GM19239 (cell line): ENCODE results near the gene RCC2.
"Not testable (repeated sequence)": the region's sequence is repeated elsewhere in the genome, so short reads cannot be mapped to it uniquely, and the experiment has no call there.

Experiments
- DNase-seq: peaks from one replicate; pipeline ENCODE4 v3.0.0; 2011; ENCODE audit warnings: low spot score; ENCODE audit not compliant: insufficient read length
- FAIRE-seq: peaks from 2 replicates; lab custom pipeline; 2011; peaks lifted over from hg19 to GRCh38; lab: Jason Lieb, UNC

RCC2 gene

DNA sequence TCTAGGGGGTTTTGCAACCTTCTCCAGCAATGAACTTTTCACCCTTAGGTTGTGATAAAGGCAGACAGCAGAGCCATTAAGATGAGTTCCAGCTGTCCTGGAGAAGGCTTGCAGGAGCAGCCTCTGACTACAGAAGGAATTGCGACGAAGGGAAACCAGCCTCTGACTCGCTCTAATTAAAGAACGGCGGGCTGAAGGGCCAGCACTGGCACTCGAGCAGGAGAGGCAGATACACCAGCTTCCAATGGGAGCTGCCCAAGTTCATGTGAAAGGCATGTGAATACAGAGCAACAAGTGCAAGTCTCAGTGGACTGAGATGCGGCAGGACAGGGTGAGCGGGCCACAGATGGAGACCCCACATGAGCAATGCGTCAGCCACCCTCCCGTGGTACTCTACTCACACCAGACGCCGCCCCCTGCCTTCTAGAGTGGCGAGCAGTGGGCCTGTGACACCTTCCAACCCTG, 15.7 kb downstream of the RCC2 start:
- no peak for FAIRE-seq
- no peak for DNase-seq

GRCh38 chr1:17422461-17422860, 17.0 kb downstream of the RCC2 start:
- FAIRE-seq (no peak), DNase-seq (no peak)

DNA sequence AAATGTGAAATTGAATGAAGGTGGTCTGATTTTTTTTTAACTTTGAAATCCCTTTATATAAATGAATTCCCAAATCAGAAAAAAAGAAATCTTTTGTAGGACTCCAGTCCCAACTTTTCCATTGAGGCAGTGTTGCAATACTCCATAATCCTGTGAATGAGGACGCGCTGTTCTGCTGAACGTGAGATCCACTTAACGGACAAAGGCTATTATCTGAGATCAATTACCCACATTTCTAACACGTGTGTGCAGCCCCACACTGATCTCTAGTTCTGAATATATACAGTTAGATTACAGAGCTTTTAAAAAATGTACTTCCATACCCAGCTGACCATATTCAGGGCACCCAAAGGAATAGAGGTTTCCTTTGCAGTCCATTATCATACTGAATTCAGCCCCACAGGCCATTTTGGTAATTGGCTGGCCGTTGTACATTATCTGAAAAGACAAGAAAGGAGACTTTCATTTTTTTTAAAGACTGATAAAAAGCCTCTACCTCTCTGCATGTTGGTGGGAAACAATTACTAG, 19.0 kb downstream of the RCC2 start:
- DNase-seq (no peak), FAIRE-seq (no peak)

- FAIRE-seq (peak; percentile 45), DNase-seq (peak; percentile 78)
Measured at GRCh38 chr1:17419626-17420328, 19.7 kb downstream of the RCC2 start.

DNA sequence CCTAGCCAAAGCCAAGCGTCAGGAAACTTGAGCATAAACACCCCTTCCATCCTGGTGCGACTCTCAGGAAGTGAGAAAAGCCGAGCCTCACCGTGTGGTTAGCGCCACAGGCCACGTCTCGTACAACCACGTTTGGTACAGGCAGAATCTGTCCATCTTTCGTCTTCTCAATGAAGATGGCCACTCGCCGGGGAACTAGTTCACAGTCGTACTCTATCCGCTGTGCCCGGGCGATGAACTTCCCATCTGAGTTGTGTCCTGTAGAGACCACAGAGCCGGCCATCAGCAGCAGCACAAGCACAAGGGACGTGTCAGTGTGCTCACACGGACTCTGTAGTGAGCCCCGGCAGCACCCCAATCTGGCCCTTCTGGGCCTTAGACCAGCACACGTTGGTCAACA, 23.1 kb downstream of the RCC2 start:
- DNase-seq, result no peak
- no peak for FAIRE-seq

DNA sequence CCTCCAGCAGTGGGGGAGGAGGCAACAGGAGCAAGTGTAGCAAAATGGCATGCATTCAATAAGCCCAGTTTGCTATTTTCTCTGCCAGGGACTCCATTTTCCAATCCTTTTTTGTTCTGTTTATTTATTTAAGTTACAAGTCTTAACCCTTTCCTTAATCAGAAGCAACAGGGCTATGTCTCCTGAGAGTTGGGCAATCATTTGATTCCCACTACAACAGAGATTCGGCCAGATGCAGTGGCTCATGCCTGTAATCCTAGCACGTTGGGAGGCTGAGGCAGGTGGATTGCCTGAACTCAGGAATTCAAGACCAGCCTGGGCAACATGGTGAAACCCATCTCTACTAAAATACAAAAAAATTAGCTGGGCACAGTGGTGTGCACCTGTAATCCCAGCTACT, 25.5 kb downstream of the RCC2 start:
- FAIRE-seq, result no peak
- no peak for DNase-seq

DNA sequence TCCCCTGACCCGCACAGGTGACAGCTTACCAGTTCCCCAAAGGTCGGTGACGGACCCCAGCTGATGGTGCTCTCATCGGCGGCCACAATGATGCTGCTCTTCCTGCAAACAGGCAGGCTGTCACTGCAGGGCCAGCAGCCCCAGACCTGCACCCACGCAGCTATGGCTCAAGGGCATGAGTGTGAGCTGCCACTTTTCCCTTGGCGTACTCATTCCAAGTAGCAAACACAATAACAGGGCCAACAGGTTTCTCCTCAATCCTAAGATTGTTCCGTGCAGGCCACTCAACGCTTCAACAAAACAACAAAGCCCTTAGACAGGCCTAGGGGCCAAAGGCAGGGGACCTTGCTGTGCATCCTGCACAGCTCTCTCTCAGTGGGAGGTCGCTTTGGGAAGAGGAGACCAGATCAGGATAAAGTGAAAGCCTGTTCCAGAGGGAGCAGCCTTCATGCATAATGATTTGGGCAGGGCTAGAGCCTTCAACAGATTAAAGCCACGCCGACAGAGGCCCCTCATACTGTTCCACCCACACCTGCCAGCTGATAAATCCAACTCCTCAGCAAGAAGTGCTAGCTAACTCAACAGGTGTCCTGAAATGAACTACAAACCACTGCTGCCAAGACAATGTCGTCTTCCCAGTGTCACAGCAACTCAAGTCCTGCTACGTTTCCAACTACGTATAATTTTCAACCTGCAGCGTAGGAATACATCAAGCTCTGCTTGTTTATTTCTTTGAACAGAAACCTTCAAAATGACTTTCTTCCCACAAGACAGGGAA, 27.2 kb downstream of the RCC2 start:
- FAIRE-seq, result no peak
- DNase-seq, result no peak

- DNase-seq (no peak), FAIRE-seq (no peak)
Measured at GRCh38 chr1:17409391-17409811, 30.1 kb downstream of the RCC2 start.

GRCh38 chr1:17407786-17408514, 31.5 kb downstream of the RCC2 start:
- not testable (repeated sequence) for FAIRE-seq

DNA sequence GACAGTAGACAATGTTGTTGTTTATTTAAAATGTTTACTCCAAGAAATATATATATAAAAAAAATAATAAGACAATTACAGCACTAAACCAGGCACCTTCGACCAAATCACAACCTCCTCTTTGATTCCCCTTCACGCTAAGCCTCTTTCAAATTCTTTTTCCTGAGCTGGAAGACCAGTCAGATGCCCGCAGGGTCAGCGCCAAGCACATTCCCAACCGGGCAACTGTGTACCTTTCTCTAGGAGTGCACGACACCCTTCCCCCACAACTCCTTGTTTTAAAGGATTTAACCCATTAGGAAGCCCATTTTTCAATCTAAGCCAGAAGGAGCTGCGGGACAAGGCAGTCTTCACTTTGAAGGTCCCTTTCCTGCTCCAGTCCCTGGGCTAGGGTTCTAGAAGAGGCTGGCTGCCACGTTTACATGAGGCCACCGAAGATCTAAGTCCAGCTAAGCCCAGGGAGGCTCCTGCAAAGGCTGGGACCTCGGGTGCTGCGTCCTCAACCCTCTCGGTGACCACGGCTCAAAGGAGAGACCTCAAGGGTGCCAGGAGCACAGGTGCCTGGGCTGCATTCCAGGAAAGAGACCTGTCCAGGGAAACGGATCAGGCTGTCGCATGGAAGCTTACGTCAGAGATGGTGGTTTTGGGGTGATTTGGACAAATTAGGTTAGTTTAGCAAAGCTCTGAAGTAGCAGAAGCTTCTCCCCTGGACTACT, 32.6 kb downstream of the RCC2 start:
- not testable (repeated sequence) for FAIRE-seq, DNase-seq

More at GRCh38 chr1:17407786-17408514, 31.5 kb downstream of the RCC2 start:
- not testable (repeated sequence) for DNase-seq

DNA sequence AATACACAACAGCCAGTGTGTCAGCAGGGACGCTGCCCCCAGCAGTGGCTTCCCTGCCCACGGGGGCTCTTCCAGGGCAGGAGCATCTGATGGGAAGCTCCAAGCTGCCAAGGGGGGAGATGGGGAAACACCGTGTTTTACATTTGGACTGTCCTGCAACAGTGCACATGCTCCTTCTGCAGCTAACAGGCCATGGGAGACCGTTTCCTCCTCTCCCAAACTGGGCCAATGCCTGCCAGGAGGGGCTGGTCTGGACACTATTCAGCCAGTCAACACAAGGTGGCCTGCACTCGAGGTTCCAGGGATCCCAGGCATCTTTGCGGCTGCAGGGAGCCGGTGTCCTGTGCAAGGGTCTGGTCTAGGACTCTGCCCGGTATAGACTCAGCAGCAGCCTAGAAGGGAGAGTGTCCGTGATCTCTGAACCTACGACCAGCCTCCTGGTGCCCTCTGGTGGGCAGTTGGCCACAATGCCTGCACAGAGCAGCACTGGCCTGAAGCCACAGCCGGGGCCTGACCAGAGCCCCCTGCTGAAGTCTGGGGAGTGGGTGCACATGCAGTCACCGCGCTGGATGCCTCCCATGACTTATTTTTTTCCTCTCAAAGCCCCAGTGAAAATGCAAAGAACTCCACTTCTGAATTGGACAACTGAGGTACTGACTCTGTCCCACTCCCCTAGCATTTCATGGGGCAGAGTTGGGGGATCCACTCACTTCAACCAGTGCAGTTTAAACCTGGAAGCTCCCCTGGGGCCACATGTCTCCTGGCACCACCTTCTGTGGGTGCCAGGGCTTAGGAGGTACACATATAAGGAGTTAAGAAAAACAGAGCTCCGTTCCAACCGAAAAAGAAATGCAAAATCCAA, 33.3 kb downstream of the RCC2 start:
- DNase-seq, result peak; percentile 70
- FAIRE-seq, result no peak

- no peak for DNase-seq
Measured at GRCh38 chr1:17404820-17405219, 34.7 kb downstream of the RCC2 start.

DNA sequence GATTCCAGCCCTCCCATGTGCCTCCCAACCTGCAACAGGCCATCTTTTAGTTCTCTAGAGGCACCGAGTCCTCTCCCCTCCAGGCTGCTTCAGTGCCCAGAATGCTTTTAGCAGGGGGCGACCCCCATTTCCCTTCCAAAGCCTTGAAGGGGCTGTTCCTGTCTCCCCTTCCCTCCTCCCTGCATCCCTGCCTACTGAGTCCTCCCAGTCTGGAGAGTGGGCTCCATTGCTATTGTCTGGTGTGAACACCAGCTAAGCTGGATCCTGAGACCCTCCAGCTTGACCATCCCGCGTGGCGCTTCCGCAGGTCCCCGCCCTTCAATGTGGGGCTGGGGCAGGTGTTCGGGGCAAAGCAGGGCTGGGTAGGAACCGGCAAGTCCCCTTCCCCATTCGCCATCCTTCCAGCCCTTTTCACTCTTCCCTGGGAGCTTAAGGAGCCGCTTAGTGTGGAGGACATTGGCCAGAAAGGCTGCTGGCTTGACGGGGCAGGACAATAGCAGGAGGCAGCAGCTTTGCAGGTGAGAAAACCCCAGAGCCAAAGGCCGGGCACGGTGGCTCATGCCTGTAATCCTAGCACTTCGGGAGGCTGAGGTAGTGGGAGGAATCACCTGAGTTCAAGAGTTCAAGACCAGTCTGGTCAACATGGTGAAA, 35.3 kb downstream of the RCC2 start:
- FAIRE-seq (no peak), DNase-seq (no peak)

More at GRCh38 chr1:17404820-17405219, 34.7 kb downstream of the RCC2 start:
- no peak for FAIRE-seq

GRCh38 chr1:17403081-17403480, 36.4 kb downstream of the RCC2 start:
- FAIRE-seq (no peak), DNase-seq (no peak)

DNA sequence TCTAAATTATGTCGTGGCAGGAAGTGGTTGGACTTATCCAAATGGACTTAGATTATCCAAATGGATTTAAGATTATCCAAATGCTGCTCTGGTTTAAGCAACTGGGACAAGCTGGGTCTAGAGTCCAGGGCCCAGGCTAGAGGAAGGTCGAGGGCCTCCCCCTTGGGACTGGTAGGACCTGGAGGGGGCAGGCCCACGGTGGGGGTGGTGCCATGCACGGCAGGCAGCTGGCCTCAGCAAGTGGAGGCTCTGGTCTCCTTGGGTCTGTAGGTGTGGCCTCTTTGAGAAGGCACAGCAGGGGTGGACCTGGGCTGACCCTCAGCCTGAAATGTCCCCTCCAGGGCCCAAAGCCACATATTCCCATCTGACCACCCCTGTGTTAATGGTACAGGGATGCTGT, 37.6 kb downstream of the RCC2 start:
- FAIRE-seq (no peak), DNase-seq (no peak)

DNA sequence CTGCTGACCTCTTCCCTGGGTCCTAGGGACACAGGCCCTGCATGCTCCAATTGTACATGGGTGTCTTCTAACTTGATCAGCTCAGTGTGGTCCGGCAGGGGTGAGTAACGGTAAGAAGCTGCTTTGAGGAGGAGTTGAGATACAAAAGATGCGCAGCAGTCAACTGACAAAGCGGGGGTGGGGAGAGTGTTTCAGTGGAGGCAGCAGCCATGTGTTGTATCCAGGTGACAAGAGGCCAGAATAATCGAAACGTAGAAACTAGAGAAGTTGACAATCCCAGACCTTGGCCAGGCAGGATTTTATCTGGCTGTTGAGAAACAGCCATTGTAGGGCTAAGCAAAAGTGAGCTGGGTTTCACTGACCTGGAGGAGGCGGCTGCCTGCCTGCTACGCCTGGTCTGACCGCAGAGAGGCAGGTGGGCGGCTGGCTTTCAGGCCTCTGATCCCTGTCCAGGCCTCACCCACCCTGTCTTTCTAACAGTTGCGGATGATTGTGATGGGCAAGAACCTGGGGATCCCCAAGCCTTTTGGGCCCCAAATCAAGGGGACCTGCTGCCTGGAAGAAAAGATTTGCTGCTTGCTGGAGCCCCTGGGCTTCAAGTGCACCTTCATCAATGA, 38.6 kb downstream of the RCC2 start:
- no peak for FAIRE-seq
- no peak for DNase-seq

DNA sequence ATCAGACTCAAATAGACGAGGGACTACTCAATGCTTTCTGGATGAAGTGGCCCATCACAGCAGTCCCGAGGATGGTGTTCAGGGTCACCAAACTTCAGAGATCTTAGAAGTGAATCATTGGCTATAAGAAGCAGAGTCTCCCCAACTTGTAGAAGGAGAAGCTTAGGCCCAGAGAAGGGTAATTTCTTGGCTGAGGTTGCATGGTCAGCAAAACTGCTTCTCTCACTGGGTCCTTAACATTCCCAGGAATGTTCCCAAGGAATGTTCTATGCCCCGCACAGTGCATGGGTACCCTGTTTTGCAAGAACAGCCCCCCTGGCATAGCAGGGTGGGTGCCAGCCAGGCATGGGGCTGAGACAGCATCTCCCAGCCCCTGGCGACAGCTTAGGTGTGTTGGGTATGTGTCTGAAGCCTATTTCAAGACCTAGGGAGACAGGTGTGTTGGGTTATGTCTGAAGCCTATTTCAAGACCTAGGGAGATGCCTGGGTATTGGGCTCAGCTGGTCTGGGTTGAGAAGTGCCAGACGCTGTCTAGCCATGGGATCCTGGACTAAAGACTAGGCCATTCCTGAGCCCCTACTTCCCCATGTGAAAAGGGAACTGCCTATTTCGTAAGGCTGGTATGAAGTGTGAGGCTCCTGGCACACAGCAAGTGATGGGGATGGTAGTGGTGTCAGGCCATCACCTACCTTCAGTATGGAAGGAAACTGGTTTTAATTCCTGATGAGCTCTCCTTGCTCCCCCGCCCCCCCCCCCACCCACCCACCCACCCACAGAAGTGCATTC, 41.4 kb downstream of the RCC2 start:
- no peak for FAIRE-seq
- DNase-seq, result no peak
